ENCODE results near the gene SIRPA. TPM values are rescaled to one million over a fixed set of nuclear protein-coding genes. Genes with fewer than 3 reads are reported as not detected.

SIRPA gene
- total and polyA plus RNA-seq, 2 experiments from 2014 or later: 93.3 to 101 TPM

DNA sequence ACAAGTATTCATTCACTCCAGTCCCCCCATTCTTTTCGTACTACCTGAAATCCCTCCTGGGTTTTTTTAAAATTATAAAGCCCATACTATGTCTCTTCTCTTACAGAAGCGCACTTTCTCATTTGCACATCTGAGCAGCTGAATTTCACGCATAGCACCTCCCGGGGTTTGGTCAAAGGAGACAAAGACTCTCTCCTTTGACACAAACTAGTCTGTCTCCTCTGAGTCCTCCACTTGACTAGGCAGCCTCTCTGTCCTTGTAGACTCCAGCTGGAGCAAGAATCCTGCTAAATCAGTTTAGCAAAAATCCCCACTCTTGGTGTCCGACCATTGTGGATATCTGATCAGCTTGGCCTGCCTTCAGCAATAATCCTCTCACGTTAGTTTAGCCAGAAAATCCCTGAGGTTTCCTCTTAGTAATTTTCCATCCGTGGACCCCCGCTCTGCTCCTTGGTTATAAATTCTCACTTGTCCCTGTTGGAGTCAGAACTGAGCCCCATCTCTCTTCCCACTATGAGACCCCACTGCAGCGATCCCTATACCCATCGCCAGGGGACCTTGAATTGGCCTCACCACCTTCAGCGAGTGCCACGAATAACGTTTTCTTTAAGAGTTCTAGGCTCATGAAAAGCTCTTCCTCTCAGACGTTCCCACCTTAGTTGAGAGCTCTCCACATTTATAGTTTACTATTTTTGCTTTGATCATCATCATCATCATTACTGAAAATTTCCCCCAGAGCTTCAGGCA is 69.6 kb downstream of the SIRPA start:
- peak overlapping the region; percentile 86 for H3K4me2 ChIP-seq (ENCODE audit: unreplicated experiment)
- peaks cover 3% of the 10 kb centered on the region; the same call in 1 of the 2 replicates for H3K4me1 ChIP-seq (ENCODE audit: insufficient read depth)
- WGBS, 2 experiments (ENCODE audit: low coverage in 1 of 2, low lambda C conversion rate in 2 of 2, missing lambda C conversion rate in 2 of 2): 34 to 40% methylated on average over 14 of the region's 14 CpGs
- H2AFZ ChIP-seq: peak overlapping the region; percentile 89
- TF ChIP-seq EZH2 (IDR thresholded peaks at IDR 0.05; ENCODE audit: insufficient read depth, poor library complexity, severe bottlenecking) (no peak), EZH2phosphoT487 (IDR thresholded peaks at IDR 0.05; ENCODE audit: insufficient read depth, low read depth) (no peak)
- H3K9me2 ChIP-seq (ENCODE audit: insufficient read depth): no peaks in the 10 kb centered on the region
- no peaks in the 10 kb centered on the region for H3K36me3 ChIP-seq (ENCODE audit: low read depth)
- 0 out of 2 replicates have a peak, but pooled peaks cover 3% of the 10 kb centered on the region for H3K27me3 ChIP-seq (replicated peaks; ENCODE audit: insufficient read depth)
- in situ Hi-C loops (cut with MboI): loop anchor here (10.0 kb wide), 1 partner anchor 490 kb away; no protein-coding TSS in a partner anchor
- peak; percentile 65 for DNase-seq
- H4K20me1 ChIP-seq (ENCODE audit: insufficient read depth): no peaks in the 10 kb centered on the region
- H3F3A ChIP-seq (ENCODE audit: insufficient read depth): no peaks in the 10 kb centered on the region
- peak overlapping the region; percentile 66 for H3K4me3 ChIP-seq
- peak overlapping the region; percentile 54 for H3K9ac ChIP-seq
- H3K79me2 ChIP-seq (ENCODE audit: insufficient read depth): no peaks in the 10 kb centered on the region
- H3K9me3 ChIP-seq (ENCODE audit: low read depth): no peaks in the 10 kb centered on the region
- H3K27ac ChIP-seq: no peak overlapping the region

DNA sequence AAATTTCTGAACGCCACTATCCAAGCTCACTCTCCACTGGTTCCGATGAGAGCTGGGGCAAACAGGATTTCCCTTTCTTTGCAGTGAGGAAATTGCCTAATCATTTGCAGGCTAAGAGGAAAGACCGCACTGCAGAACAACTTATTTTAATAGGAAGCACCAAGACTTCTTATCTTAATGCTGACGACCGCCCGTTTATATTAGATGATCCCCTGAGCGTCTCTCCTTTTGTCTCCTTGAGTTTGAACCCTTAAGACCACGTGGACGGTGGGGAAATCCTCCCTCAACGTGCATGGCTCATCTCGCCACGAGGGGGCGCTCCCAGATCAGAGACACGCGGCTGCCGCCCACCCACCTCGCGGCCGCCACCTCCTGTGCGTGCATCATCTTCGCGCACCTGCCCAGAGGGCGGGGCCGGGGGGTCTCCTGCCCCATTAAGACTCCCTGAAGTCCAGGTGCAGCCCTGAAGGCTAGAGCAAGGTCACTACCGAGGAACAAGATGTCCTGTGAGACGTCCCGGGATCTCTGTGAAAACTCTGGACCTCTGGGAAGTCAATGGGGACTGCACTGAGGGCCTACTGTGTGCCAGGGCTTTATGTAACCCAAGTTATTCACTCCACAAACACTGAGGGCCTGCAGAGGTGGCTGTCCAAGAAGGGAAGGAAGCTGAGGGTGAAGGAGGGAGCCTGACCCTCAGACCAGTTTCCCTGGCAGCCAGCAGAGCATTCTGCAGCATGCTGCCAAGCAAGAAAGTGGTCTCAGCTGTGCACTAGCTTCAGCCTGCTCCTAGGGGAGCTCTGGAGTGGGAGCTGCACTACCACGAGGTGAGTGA is 70.5 kb downstream of the SIRPA start:
- in situ Hi-C loops (cut with MboI): loop anchor here (10.0 kb wide), 1 partner anchor 489 kb away; no protein-coding TSS in a partner anchor
- Histone ChIP-seq H3K79me2 (ENCODE audit: insufficient read depth) (no peaks in the 10 kb centered on the region), H3K36me3 (ENCODE audit: low read depth) (no peaks in the 10 kb centered on the region), H3K27ac (no peak overlapping the region), H3F3A (ENCODE audit: insufficient read depth) (no peaks in the 10 kb centered on the region), H3K27me3 (replicated peaks; ENCODE audit: insufficient read depth) (0 out of 2 replicates have a peak, but pooled peaks cover 3% of the 10 kb centered on the region), H3K4me1 (ENCODE audit: insufficient read depth) (peaks cover 3% of the 10 kb centered on the region; the same call in 1 of the 2 replicates), H3K4me3 (peak overlapping the region; percentile 66), H4K20me1 (ENCODE audit: insufficient read depth) (no peaks in the 10 kb centered on the region), H3K9me3 (ENCODE audit: low read depth) (no peaks in the 10 kb centered on the region), H3K9me2 (ENCODE audit: insufficient read depth) (no peaks in the 10 kb centered on the region), H3K4me2 (ENCODE audit: unreplicated experiment) (peak overlapping the region; percentile 86), H3K9ac (peak overlapping the region; percentile 54), H2AFZ (peak overlapping the region; percentile 89)
- 5 to 7% methylated on average over 28 of the region's 28 CpGs for WGBS, 2 experiments (ENCODE audit: low coverage in 1 of 2, low lambda C conversion rate in 2 of 2, missing lambda C conversion rate in 2 of 2)
- TF ChIP-seq EZH2phosphoT487 (IDR thresholded peaks at IDR 0.05; ENCODE audit: insufficient read depth, low read depth): no peak
- no peak for TF ChIP-seq EZH2 (IDR thresholded peaks at IDR 0.05; ENCODE audit: insufficient read depth, poor library complexity, severe bottlenecking)
- peak; percentile 78 for DNase-seq

DNA sequence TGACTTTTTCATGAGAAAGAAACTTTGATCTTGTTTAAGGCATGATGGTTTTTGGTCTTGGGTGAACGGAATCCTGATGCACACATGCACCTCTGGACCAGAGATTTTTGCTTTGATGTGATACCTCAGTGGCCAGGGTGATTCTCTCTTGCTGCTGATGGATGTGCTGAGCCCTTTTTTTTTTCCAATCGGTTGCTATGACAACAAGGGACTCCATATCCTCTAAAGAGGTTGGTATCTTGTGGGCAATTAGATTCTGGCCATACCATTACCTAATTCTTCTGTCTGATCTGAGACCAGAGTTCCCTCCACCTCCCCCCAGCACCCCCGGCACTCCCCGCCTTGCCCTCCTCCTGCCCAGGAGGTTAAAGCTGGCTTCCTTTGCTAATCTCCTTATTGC is 73.8 kb downstream of the SIRPA start:
- WGBS, 2 experiments (ENCODE audit: low coverage in 1 of 2, low lambda C conversion rate in 2 of 2, missing lambda C conversion rate in 2 of 2): 35 to 58% methylated on average over 2 to 4 of the region's 4 CpGs

DNA sequence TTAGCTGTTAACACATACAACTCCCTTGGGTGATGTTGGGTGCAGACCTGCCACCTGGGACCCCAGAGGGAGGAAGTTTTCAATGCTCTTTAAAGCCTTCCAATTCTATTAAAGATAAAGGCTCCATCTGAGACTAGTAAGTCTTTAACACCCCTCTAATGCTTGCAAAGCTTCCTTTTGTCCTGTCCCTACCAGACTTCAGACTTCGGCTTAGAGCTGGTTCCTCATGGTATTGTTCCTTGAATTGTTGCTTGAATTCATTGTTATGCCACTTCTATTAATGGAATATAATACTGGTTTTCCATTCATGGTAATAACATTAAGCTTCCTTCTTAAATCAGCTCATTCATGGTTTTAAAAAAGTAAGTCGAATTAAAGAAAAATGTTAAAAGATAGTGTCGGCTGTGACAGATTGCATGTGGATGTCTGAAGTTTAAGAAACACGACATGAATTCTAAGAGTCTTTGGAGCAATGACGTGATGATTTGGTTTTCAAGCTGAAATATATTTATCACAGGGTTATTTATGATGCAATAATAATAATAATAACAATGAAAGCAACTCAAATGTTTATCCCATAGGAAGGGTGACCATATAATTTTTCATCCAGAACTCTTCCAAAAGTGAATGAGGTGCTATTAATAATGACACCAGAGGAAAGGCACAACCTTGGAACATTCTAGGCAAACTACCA is 76.8 kb downstream of the SIRPA start:
- H3K9ac ChIP-seq: no peak overlapping the region
- H3K79me2 ChIP-seq (ENCODE audit: insufficient read depth): no peaks in the 10 kb centered on the region
- no peaks in the 10 kb centered on the region for H3K4me1 ChIP-seq (ENCODE audit: insufficient read depth)
- no peak overlapping the region for H2AFZ ChIP-seq
- H4K20me1 ChIP-seq (ENCODE audit: insufficient read depth): no peaks in the 10 kb centered on the region
- H3F3A ChIP-seq (ENCODE audit: insufficient read depth): no peaks in the 10 kb centered on the region
- TF ChIP-seq EZH2 (IDR thresholded peaks at IDR 0.05; ENCODE audit: insufficient read depth, poor library complexity, severe bottlenecking) (no peak), EZH2phosphoT487 (IDR thresholded peaks at IDR 0.05; ENCODE audit: insufficient read depth, low read depth) (no peak)
- no peak for DNase-seq
- H3K4me3 ChIP-seq: no peak overlapping the region
- no peaks in the 10 kb centered on the region for H3K36me3 ChIP-seq (ENCODE audit: low read depth)
- WGBS, 2 experiments (ENCODE audit: low coverage in 1 of 2, low lambda C conversion rate in 2 of 2, missing lambda C conversion rate in 2 of 2): 60 to 62% methylated on average over 5 of the region's 5 CpGs
- H3K9me2 ChIP-seq (ENCODE audit: insufficient read depth): no peaks in the 10 kb centered on the region
- no peak overlapping the region for H3K27ac ChIP-seq
- H3K9me3 ChIP-seq (ENCODE audit: low read depth): no peaks in the 10 kb centered on the region
- in situ Hi-C loops (cut with MboI): loop anchor here (10.0 kb wide), 1 partner anchor 203 kb away; no protein-coding TSS in a partner anchor
- no peak overlapping the region for H3K4me2 ChIP-seq (ENCODE audit: unreplicated experiment)
- H3K27me3 ChIP-seq (replicated peaks; ENCODE audit: insufficient read depth): peaks cover 42% of the 10 kb centered on the region

More for the DNA sequence above, 73.8 kb downstream of the SIRPA start:
- H3K4me2 ChIP-seq (ENCODE audit: unreplicated experiment): no peak overlapping the region
- H3K79me2 ChIP-seq (ENCODE audit: insufficient read depth): no peaks in the 10 kb centered on the region
- H3K4me3 ChIP-seq: no peak overlapping the region
- no peak overlapping the region for H2AFZ ChIP-seq
- H4K20me1 ChIP-seq (ENCODE audit: insufficient read depth): no peaks in the 10 kb centered on the region
- in situ Hi-C loops (cut with MboI): loop anchor here (10.0 kb wide), 1 partner anchor 486 kb away; no protein-coding TSS in a partner anchor
- DNase-seq: no peak
- H3F3A ChIP-seq (ENCODE audit: insufficient read depth): no peaks in the 10 kb centered on the region
- H3K9me3 ChIP-seq (ENCODE audit: low read depth): no peaks in the 10 kb centered on the region
- no peaks in the 10 kb centered on the region for H3K9me2 ChIP-seq (ENCODE audit: insufficient read depth)
- H3K36me3 ChIP-seq (ENCODE audit: low read depth): no peaks in the 10 kb centered on the region
- peaks cover 15% of the 10 kb centered on the region for H3K27me3 ChIP-seq (replicated peaks; ENCODE audit: insufficient read depth)
- no peak overlapping the region for H3K9ac ChIP-seq
- H3K4me1 ChIP-seq (ENCODE audit: insufficient read depth): peaks cover 3% of the 10 kb centered on the region; the same call in 1 of the 2 replicates
- no peak for TF ChIP-seq EZH2 (IDR thresholded peaks at IDR 0.05; ENCODE audit: insufficient read depth, poor library complexity, severe bottlenecking)
- TF ChIP-seq EZH2phosphoT487 (IDR thresholded peaks at IDR 0.05; ENCODE audit: insufficient read depth, low read depth): no peak
- no peak overlapping the region for H3K27ac ChIP-seq

Data from GM23248 (cell line).